Measurements from ENCODE around the gene TPPP3. TPM values are rescaled to one million over a fixed set of nuclear protein-coding genes. Genes with fewer than 3 reads are reported as not detected.

TPPP3 gene
- 55.4 and 88.4 TPM in 2 replicates for polyA plus RNA-seq

DNA sequence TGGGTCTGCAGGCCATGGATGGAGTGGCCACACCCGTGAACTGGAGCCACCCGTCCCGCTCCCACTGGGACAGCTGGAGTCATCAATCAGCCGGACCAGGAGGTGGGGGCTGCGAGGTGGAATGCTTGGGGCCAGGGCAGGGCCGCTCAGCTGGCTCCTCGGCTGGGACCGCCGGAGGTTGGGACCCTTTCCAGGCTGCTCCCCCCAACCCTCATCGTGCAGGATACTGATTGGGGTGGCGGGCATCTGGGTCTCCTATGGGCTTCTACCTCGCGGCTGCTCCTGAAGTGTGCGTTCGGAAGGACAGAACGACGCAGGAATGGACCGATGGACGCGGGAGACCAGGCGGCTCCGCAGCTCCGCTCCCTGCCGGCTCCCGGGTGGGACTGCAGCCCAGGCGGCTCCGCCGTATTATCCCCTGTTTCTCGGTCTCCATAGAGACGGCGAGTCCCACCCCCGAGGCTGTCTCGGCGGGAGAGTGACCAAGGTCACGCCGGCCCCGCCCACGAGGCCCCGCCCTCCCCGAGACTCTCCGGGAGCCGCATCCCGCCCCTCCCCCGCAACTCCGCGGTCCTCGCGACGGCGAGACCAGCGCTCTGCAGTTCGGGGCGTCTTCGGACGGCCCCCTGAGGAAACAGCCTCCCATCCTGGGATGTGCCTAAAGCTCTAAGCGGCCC, at the start of gene TPPP3:
Gene TPPP3, minus strand, starts transcription at position 388 of the 677 bp plus-strand sequence. CDS start 2,387 bp downstream, outside the sequence.

DNA sequence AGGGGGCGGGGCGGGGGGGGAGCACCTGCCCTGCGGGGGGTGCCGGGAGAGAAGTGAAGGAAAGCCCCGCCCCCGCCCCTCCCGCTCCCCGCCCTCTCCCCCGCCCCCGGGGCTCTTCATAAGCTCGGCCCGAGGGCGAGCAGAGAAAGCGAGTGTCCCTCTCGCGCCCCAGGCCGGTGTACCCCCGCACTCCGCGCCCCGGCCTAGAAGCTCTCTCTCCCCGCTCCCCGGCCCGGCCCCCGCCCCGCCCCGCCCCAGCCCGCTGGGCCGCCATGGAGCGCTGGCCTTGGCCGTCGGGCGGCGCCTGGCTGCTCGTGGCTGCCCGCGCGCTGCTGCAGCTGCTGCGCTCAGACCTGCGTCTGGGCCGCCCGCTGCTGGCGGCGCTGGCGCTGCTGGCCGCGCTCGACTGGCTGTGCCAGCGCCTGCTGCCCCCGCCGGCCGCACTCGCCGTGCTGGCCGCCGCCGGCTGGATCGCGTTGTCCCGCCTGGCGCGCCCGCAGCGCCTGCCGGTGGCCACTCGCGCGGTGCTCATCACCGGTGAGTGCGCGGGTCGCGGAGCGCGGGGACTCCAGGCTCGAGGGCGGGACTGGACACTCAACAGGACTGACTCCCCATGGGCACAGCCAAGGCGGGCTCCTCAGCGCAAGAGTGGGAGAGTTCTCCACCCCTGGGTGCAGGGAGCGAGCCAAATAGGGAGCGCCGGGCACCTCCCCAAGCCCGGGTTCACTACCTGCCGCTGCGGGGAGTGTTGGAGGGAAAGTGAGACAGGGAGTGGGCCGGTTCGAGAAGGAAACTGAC, 37.9 kb upstream of the TPPP3 start, which contains the start of gene HSD11B2:
Gene HSD11B2, plus strand, starts transcription at position 145 of the 798 bp plus-strand sequence. Its CDS starts 128 bp downstream, at position 273.

DNA sequence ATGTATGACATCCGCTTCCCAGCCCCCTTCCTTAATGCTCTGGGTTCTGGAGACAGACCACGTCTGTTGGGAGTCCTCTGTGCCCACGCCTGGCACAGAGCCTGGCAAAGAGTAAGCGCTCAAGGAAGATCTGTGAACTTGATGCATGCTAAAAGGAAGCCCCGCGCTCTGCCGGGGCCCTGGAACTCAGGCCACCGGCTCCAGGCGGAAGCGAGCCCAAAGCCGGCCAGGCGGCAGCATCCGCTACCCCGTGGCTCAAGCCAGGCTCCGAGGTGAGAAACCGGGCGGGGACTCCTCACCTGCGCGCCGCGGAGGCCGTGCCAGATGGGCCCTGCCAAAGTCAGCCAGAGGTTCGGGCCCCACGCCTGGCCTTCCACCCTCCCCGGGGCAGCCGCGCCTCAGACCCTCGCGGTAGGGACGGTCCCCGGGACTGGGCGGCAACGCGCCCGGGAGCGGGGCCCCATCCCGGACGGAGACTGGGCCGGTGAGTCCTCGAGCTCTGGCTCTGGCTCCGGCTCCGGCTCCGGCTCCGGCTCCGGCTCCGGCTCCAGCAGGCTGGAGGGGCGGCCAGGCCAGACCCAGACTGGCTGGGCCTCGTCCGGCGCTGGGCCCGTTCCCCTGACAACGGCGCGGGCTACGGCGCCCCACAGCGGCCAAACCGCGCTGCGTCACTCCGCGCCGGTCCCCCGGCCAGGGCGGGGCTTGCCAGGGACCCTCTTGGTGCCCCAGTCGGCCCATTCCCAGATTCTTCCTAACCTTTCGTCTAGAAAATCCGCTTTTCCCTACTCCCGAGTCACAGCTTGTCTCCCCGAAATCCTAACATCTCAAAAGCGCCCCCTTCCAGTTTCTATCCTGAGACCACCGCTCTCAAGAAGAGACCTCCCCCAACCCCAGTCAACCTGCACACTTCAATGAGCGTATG, 22.8 kb upstream of the TPPP3 start, which contains the start of gene ZDHHC1:
Gene ZDHHC1, minus strand, starts transcription at position 606 of the 922 bp plus-strand sequence. CDS start 8,702 bp downstream, outside the sequence.

Other genes starting within 250 kb of the TPPP3 start
- gene B3GNT9, start 242.5 kb downstream of the TPPP3 start, polyA plus RNA-seq: not detected in 2 replicates
- gene TRADD, start 233.6 kb downstream of the TPPP3 start, polyA plus RNA-seq: 0.99 TPM in 1 of 2 replicates, not detected in the other
- 0.81 TPM in 1 of 2 replicates, not detected in the other for gene FBXL8, start 233.5 kb downstream of the TPPP3 start, polyA plus RNA-seq
- 1.9 and 3.9 TPM in 2 replicates for gene HSF4, start 228.8 kb downstream of the TPPP3 start, polyA plus RNA-seq
- gene NOL3, start 223.0 kb downstream of the TPPP3 start, polyA plus RNA-seq: 6.3 and 9.0 TPM in 2 replicates
- 12.0 and 13.3 TPM in 2 replicates for gene MATCAP1, start 209.5 kb downstream of the TPPP3 start, polyA plus RNA-seq
- gene EXOC3L1, start 203.4 kb downstream of the TPPP3 start, polyA plus RNA-seq: not detected in 2 replicates
- gene E2F4, start 201.3 kb downstream of the TPPP3 start, polyA plus RNA-seq: 4.5 and 7.4 TPM in 2 replicates
- gene ELMO3, start 194.4 kb downstream of the TPPP3 start, polyA plus RNA-seq: not detected in 2 replicates
- 357 and 366 TPM in 2 replicates for gene TMEM208, start 166.4 kb downstream of the TPPP3 start, polyA plus RNA-seq
- 2.6 and 3.7 TPM in 2 replicates for gene FHOD1, start 146.0 kb downstream of the TPPP3 start, polyA plus RNA-seq
- gene SLC9A5, start 144.5 kb downstream of the TPPP3 start, polyA plus RNA-seq: 1.1 and 1.7 TPM in 2 replicates
- 1.4 TPM in 1 of 2 replicates, not detected in the other for gene PLEKHG4, start 114.0 kb downstream of the TPPP3 start, polyA plus RNA-seq
- gene KCTD19, start 66.8 kb downstream of the TPPP3 start, polyA plus RNA-seq: not detected in 2 replicates
- gene LRRC36, start 66.7 kb downstream of the TPPP3 start, polyA plus RNA-seq: 2.1 and 3.7 TPM in 2 replicates
- gene ZDHHC1, start 23.0 kb upstream of the TPPP3 start, polyA plus RNA-seq: 0.16 and 0.20 TPM in 2 replicates
- 0.12 and 3.9 TPM in 2 replicates for gene HSD11B2, start 37.6 kb upstream of the TPPP3 start, polyA plus RNA-seq
- gene ATP6V0D1, start 87.7 kb upstream of the TPPP3 start, polyA plus RNA-seq: 83.3 and 140 TPM in 2 replicates
- 0.34 TPM in 1 of 2 replicates, not detected in the other for gene AGRP, start 90.0 kb upstream of the TPPP3 start, polyA plus RNA-seq
- gene RIPOR1, start 135.3 kb upstream of the TPPP3 start, polyA plus RNA-seq: 4.3 and 6.2 TPM in 2 replicates
- gene CTCF, start 169.0 kb upstream of the TPPP3 start, polyA plus RNA-seq: 16.6 and 19.6 TPM in 2 replicates